Keratinocyte (primary cell): ENCODE results near the gene ATXN10.

ENCODE experiments used
- CTCF ChIP-seq, 3 experiments: IDR thresholded peaks in 1 of 3; conservative IDR thresholded peaks in 1 of 3; optimal IDR thresholded peaks in 1 of 3; 2 replicates in 2 of 3; 3 replicates in 1 of 3; pipeline versions ENCODE3 to v1.5.1; 2011; ENCODE audit warnings: low read length in 3 of 3, mild to moderate bottlenecking in 3 of 3, moderate library complexity in 2 of 3, control low read depth in 1 of 3, inconsistent platforms in 1 of 3; ENCODE audit not compliant: insufficient read depth in 2 of 3; ENCODE audit errors: extremely low read depth in 1 of 3
- EZH2 ChIP-seq: IDR thresholded peaks from one replicate; pipeline ENCODE4 v1.6.1; 2012; ENCODE audit warnings: inconsistent platforms, mild to moderate bottlenecking, low read length, moderate library complexity

DNA sequence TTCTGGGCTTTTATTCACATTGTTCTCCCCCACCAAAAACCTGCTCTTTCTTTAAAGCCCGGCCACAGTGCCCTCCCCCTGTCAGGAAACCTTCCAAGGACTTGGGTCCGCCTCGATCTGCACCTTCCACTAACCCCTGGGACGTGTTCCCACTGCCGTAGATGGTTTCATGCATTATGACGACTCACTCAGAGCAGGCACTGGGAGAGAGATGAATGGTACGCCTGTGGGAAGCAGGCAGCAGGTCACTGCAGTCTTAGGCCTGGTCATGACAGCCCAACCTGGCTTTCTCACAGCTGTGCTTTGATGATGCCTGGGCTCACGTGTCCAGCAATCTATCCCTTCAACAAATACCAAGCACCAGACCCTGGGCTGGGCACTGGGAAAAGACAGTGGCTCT is 189.6 kb downstream of the ATXN10 start:
- TF ChIP-seq EZH2, result no peak
- TF ChIP-seq CTCF (optimal IDR thresholded peaks at IDR 0.05 in 1 of 3, IDR thresholded peaks at IDR 0.05 in 1 of 3, conservative IDR thresholded peaks at IDR 0.05 in 1 of 3; ENCODE audit: extremely low read depth in 1 of 3, insufficient read depth in 2 of 3, low read length in 3 of 3), result no peak
